Neural cell (in vitro differentiated cells): Measurements from ENCODE around the gene HCK.

Experiments used
- EZH2 ChIP-seq: fragments of 200-600, 300-800 bp; shearing (Covaris generic), sonication (generic); IDR thresholded peaks from 2 replicates; pipeline ENCODE4 v1.6.1; 2014; ENCODE audit warnings: antibody characterized with exemption, low read length, borderline replicate concordance, mild to moderate bottlenecking; ENCODE audit not compliant: insufficient read depth, poor library complexity, severe bottlenecking
- POLR2AphosphoS5 ChIP-seq: IDR thresholded peaks from 2 replicates; pipeline ENCODE4 v1.6.1; 2012
- RAD21 ChIP-seq: fragments of 450-650 bp; conservative IDR thresholded peaks from 2 replicates; pipeline ENCODE4 v1.6.1; 2014; ENCODE audit warnings: antibody characterized with exemption, mild to moderate bottlenecking, moderate library complexity
- SMC3 ChIP-seq: fragments of 450-650 bp; conservative IDR thresholded peaks from 2 replicates; pipeline ENCODE4 v1.6.1; 2014; ENCODE audit warnings: antibody characterized with exemption, mild to moderate bottlenecking, moderate library complexity; ENCODE audit not compliant: poor library complexity
- TAF1 ChIP-seq: IDR thresholded peaks from 2 replicates; pipeline ENCODE4 v1.6.1; 2012; ENCODE audit warnings: low read depth
- TF ChIP-seq, protein P1 (sequence below): fragments of 450-650 bp; IDR thresholded peaks from 2 replicates; pipeline ENCODE4 v1.5.1; 2014; ENCODE audit warnings: antibody characterized with exemption, mild to moderate bottlenecking, moderate library complexity; ENCODE audit not compliant: poor library complexity, severe bottlenecking
- TF ChIP-seq, protein P2 (sequence below): IDR thresholded peaks from 2 replicates; pipeline ENCODE4 v1.6.1; 2012; ENCODE audit warnings: borderline replicate concordance

DNA sequence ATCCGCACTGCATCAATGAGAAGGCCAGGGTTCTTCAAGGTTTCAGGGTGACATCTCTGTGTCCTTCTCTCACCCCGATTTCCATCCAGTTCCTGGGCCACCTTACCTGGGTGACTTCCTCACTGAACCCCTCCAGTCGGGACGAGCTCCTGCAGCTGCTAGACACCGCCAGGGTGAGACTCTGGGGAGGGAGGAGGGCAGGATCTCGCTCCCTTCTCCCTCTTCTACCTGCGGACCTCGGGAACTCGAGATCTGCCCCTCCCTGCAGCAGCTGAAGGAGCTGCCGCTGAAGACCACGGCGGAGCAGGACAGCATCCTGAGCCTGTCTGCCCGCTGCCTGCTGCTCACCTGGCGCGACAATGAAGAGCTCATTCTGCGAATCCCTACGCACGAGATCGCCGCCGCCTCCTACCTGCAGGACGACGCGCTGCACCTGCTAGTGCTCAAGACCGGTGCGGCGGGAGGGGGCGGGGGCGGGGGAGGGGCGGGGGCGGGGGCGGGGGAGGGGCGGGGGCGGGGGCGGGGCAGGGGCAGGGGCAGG is 34.3 kb upstream of the HCK start:
- TF ChIP-seq, protein P1, sequence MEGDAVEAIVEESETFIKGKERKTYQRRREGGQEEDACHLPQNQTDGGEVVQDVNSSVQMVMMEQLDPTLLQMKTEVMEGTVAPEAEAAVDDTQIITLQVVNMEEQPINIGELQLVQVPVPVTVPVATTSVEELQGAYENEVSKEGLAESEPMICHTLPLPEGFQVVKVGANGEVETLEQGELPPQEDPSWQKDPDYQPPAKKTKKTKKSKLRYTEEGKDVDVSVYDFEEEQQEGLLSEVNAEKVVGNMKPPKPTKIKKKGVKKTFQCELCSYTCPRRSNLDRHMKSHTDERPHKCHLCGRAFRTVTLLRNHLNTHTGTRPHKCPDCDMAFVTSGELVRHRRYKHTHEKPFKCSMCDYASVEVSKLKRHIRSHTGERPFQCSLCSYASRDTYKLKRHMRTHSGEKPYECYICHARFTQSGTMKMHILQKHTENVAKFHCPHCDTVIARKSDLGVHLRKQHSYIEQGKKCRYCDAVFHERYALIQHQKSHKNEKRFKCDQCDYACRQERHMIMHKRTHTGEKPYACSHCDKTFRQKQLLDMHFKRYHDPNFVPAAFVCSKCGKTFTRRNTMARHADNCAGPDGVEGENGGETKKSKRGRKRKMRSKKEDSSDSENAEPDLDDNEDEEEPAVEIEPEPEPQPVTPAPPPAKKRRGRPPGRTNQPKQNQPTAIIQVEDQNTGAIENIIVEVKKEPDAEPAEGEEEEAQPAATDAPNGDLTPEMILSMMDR = peak; percentile 86
- TF ChIP-seq POLR2AphosphoS5 (peak; percentile 64), EZH2 (no peak), TAF1 (no peak), RAD21 (peak; percentile 56), SMC3 (peak; percentile 63)
- TF ChIP-seq, protein P2, sequence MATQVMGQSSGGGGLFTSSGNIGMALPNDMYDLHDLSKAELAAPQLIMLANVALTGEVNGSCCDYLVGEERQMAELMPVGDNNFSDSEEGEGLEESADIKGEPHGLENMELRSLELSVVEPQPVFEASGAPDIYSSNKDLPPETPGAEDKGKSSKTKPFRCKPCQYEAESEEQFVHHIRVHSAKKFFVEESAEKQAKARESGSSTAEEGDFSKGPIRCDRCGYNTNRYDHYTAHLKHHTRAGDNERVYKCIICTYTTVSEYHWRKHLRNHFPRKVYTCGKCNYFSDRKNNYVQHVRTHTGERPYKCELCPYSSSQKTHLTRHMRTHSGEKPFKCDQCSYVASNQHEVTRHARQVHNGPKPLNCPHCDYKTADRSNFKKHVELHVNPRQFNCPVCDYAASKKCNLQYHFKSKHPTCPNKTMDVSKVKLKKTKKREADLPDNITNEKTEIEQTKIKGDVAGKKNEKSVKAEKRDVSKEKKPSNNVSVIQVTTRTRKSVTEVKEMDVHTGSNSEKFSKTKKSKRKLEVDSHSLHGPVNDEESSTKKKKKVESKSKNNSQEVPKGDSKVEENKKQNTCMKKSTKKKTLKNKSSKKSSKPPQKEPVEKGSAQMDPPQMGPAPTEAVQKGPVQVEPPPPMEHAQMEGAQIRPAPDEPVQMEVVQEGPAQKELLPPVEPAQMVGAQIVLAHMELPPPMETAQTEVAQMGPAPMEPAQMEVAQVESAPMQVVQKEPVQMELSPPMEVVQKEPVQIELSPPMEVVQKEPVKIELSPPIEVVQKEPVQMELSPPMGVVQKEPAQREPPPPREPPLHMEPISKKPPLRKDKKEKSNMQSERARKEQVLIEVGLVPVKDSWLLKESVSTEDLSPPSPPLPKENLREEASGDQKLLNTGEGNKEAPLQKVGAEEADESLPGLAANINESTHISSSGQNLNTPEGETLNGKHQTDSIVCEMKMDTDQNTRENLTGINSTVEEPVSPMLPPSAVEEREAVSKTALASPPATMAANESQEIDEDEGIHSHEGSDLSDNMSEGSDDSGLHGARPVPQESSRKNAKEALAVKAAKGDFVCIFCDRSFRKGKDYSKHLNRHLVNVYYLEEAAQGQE = peak; percentile 63
